ENCODE measurements around the gene GPR34.

GPR34 gene

DNA sequence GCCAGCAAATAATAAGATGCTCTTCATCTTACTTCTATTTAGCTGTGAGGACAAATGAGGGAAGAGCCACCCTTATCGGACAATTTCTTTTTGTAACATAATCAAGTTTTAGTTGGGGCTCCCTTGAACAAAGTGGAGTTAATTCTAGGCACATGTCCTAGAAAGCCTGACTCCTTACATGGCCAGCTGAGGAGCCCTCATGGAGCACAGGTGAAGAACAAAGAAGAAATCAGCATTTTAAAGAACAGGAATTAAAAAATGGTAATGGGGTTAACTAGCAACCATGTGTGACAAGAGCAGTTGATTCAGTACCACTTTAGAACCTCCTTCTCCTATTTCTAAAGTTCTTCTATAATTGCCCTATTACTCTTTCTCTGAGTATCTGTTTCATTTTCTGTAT, 51.1 kb downstream of the GPR34 start:
- DNase-seq: no peak
